Globus pallidus (tissue), 1 donor: Measurements from ENCODE around the gene ARHGEF4.
"Not testable (repeated sequence)": the region's sequence is repeated elsewhere in the genome, so short reads cannot be mapped to it uniquely, and the experiment has no call there.

Experiments used
- DNase-seq: peaks from one replicate; pipeline ENCODE4 v3.0.0-alpha.2; 2015; ENCODE audit warnings: low spot score

The ARHGEF4 gene

DNA sequence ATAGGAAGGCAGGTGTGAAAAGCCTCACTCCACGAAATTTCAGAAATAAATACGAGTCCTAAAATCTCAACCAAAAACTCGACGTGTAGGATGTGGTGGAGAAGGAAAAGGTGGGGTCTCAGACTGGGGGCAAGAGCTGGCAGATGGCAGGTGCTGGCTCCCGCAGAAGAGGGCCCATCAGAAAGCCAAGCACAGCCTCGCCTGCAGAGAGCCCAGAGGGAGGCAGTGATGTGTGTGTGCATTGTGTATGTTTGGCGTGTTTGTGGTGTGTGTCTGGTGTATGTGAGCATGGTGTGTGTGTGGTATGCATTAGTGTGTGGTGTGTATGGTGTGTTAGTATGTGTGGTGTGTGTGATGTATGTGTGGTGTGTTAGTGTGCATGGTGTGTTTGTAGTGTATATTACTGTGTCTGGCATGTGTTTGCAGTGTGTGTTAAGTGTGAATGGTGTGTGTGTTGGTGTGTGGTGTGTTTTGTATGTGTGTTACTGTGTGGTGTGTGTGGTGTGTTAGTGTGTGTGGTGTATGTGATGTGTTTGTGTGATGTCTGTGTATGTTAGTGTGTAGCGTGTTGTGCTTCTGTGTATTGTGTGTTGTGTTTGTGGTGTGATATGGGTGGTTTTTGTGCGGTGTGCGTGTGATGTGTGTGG, 140.0 kb downstream of the ARHGEF4 start:
- no peak for DNase-seq

- DNase-seq, result no peak
Observed at GRCh38 chr2:130977461-130978050, 140.8 kb downstream of the ARHGEF4 start.

- DNase-seq, result no peak
Observed at GRCh38 chr2:130981667-130982066, 145.0 kb downstream of the ARHGEF4 start.

- DNase-seq, result no peak
Observed at GRCh38 chr2:130985206-130985780, 148.6 kb downstream of the ARHGEF4 start.

DNA sequence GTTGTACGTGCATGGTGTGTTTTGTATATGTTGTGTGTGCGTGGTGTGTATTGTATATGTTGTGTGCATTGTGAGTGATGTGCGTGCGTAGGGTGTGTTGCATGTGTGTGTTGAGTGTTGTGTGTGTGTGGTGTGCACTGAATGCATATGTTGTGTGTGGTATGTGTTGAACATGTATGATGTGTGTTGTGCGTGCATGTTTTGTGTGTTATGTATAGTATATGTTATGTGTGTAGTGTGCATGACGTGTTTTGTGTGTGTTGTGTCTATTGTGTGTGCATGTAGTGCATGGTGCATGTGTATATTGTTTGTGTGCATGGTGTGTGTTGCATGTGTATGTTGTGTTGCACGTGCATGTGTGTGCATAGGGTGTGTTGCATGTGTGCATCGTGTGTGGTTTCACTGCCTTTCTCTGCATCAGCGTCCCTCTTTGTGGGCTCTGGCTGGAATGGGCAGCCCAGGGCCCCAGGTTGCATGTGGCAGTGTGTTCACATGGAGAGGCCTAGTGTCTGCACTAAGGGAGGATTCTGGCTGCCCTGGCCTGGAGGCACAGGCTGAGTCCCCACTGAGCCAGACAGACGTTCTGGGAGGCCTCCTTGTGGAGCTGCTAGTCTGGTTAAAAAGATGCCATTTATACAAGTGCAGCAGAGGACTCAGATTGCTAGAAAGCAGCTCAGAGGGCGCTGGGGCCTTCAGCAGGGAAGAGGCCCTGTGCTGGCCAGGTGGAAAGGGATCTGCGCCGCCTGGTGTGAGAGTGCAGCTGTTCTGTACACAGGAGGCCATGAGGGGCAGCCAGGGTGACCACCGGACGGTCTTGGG, 149.3 kb downstream of the ARHGEF4 start:
- DNase-seq, result no peak

- no peak for DNase-seq
Observed at GRCh38 chr2:130986890-130987493, 150.3 kb downstream of the ARHGEF4 start.

GRCh38 chr2:130987519-130988425, 151.1 kb downstream of the ARHGEF4 start:
- no peak for DNase-seq

DNA sequence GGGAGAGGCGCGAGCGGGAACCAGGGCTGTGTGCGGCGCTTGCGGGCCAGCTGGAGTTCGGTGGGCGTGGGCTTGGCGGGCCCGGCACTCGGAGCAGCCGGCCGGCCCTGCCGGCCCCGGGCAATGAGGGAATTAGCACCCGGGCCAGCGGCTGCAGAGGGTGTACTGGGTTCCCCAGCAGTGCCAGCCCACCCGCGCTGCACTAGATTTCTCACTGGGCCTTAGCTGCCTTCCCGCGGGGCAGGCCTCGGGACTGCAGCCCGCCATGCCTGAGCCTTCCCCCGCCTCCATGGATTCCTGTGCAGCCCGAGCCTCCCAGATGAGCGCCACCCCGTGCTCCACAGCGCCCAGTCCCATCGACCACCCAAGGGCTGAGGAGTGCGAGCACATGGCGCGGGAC, 154.7 kb downstream of the ARHGEF4 start:
- DNase-seq, result not testable (repeated sequence)

DNA sequence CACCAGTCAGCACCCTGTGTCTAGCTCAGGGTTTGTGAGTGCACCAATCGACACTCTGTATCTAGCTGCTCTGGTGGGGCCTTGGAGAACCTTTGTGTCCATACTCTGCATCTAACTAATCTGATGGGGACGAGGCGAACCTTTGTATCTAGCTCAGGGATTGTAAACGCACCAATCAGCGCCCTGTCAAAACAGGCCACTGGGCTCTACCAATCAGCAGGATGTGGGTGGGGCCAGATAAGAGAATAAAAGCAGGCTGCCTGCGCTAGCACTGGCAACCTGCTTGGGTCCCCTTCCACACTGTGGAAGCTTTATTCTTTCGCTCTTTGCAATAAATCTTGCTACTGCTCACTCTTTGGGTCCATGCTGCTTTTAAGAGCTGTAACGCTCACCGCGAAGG, 155.3 kb downstream of the ARHGEF4 start:
- DNase-seq, result not testable (repeated sequence)

GRCh38 chr2:130996691-130997090, 160.0 kb downstream of the ARHGEF4 start:
- no peak for DNase-seq

- no peak for DNase-seq
Observed at GRCh38 chr2:130997198-130997597, 160.5 kb downstream of the ARHGEF4 start.

DNA sequence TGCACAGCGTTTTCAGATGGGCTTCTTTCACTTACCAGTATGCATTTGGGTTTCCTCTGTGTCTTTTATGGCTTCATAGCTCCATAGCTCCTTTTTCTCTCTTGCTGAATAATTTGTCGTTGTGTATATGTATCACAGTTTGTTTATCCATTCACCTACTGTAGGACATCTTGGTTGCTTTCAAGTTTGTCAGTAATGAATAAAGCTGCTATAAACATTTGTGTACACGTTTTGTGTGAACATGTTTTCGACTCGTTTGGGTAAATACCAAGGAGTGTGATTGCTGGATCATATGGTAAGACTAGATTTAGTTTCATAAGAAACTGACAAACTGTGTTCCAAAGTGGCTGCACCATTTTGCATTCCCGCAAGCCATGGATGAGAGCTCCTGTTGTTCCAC, 161.8 kb downstream of the ARHGEF4 start:
- no peak for DNase-seq

GRCh38 chr2:131004446-131005209, 167.9 kb downstream of the ARHGEF4 start:
- no peak for DNase-seq

GRCh38 chr2:131005216-131005935, 168.7 kb downstream of the ARHGEF4 start:
- DNase-seq, result no peak

DNA sequence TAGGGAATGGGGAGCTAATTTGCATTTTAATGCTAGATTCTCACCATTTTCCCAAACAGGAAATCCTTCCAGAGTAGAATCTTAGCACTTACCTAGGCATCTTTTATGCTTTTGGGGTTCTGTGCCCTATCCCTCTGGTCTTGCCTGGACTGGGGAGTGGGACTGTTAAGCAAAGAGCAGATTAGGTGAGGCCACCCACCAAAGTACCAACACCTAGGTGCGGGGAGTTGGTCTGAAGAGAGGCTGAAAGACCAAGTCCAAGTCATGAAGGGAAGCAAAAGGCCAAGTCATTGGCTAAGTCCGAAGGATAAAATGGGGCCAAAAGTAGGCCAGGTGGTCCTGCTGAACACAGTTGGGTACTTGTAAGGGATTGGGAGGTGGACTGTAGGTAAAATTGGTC, 169.8 kb downstream of the ARHGEF4 start:
- no peak for DNase-seq

DNA sequence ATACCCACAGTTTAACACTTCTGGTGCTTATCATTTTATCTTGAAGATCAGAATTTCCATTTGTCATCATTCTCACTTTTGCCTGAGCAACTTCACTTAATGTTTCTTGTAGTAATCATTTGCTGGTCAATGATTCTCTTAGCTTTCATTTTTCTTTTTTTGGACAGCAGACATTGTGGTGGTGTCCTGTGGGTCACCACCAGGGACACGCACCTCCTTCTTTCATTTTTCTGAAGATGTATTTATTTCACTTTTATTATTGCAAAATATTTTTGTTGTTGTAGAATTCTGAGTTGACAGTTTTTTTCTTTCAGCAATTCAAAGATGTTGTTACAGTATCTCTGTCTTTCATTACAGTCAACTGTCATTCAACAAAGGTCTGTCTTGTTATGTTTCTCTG, 172.3 kb downstream of the ARHGEF4 start:
- no peak for DNase-seq

- DNase-seq, result no peak
Observed at GRCh38 chr2:131009713-131010475, 173.2 kb downstream of the ARHGEF4 start.

GRCh38 chr2:131010566-131010965, 173.9 kb downstream of the ARHGEF4 start:
- DNase-seq, result no peak

- no peak for DNase-seq
Observed at GRCh38 chr2:131011486-131011885, 174.8 kb downstream of the ARHGEF4 start.
